ENCODE results near the gene LRR1.

GRCh38 chr14:49637534-49638078 is 38.9 kb downstream of the LRR1 start:
- TF ChIP-seq CTCF (conservative IDR thresholded peaks at IDR 0.05 in 1 of 2, IDR thresholded peaks at IDR 0.05 in 1 of 2; ENCODE audit: extremely low read depth in 1 of 2, insufficient read depth in 1 of 2, low read depth in 1 of 2, low read length in 2 of 2) (no peak), EZH2 (IDR thresholded peaks at IDR 0.05; ENCODE audit: borderline replicate concordance, low read length) (no peak)
